ENCODE data around the gene RPS15.

RPS15 gene

DNA sequence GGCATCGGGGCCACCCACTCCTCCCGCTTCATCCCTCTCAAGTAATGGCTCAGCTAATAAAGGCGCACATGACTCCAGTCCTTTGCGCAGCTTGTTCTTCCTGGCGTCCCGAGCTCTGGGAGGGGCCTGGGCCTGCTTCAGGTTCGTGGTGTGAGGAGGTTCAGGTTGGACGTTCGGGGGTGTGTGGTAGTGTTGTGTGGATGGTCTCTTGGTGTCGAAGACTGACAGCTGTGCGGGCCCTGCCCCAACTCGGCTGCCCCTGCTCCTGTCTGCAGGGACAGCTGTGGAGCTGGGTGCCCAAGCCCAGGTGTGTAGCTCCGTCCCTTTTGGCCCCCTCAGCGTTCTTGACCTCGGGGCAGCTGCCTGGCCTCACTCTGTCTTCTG is 2.2 kb downstream of the RPS15 start:
- peak overlapping the region; percentile 88 for H3K27ac ChIP-seq
- no peak for TF ChIP-seq ZFX (IDR thresholded peaks at IDR 0.05; ENCODE audit: borderline replicate concordance)
- TF ChIP-seq, protein P1, sequence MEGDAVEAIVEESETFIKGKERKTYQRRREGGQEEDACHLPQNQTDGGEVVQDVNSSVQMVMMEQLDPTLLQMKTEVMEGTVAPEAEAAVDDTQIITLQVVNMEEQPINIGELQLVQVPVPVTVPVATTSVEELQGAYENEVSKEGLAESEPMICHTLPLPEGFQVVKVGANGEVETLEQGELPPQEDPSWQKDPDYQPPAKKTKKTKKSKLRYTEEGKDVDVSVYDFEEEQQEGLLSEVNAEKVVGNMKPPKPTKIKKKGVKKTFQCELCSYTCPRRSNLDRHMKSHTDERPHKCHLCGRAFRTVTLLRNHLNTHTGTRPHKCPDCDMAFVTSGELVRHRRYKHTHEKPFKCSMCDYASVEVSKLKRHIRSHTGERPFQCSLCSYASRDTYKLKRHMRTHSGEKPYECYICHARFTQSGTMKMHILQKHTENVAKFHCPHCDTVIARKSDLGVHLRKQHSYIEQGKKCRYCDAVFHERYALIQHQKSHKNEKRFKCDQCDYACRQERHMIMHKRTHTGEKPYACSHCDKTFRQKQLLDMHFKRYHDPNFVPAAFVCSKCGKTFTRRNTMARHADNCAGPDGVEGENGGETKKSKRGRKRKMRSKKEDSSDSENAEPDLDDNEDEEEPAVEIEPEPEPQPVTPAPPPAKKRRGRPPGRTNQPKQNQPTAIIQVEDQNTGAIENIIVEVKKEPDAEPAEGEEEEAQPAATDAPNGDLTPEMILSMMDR (IDR thresholded peaks at IDR 0.05) = no peak

DNA sequence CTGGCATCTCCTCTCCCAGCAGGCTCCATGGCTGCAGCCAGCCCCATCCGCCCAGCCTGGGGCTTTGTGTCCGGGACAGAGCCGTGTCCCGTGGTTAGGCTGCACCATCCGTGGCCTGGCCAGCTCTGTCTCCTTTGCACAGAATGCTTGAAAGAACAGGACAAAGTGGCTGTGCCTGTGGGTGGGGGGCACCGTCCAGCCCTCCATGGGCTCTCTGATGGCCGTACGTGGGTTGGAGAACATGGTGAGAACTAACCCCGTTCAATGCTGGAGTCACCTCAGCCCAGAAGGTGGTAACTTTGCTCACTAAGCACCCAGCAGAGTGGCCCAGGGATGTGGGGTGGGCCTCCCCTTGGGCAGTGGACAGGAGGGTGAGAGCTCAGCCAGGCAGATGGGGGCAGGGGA is 2.8 kb downstream of the RPS15 start:
- peak overlapping the region; percentile 88 for H3K27ac ChIP-seq
- TF ChIP-seq, protein P1 (IDR thresholded peaks at IDR 0.05) = no peak
- no peak for TF ChIP-seq ZFX (IDR thresholded peaks at IDR 0.05; ENCODE audit: borderline replicate concordance)

DNA sequence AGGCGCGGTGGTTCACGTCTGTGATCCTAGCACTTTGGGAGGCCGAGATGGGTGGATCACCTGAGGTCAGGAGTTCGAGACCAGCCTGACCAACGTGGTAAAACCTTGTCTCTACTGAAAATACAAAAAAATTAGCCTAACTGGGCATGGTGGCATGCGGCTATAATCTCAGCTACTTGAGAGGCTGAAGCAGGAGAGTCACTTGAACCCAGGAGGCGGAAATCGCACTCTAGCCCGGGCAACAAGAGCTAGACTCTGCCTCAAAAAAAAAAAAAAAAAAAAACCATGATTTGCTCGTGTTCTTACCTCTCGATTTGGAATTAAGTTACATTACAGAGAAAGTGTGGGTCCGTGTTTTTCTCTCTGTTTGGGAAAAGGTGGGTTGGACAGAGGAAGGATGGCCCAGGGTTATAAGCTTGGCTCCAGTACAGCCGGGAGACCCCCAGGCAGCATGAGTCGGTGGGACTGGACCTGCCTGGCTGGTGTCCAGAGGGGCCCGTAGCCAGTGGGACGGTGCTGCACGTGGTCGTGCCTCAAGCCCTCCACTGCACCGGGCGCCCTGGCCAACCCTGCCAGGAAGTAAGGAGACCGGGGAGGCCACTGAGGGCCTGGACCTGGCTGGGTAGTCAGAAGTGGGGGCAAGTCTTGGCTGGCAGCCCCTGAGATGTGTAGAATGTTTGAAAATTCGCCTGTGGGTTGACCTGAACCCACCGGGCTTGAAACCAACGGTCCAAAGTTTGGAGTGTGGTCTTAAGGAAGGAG is 3.7 kb downstream of the RPS15 start:
- TF ChIP-seq ZFX (IDR thresholded peaks at IDR 0.05; ENCODE audit: borderline replicate concordance) = no peak
- TF ChIP-seq, protein P1 (IDR thresholded peaks at IDR 0.05) = no peak

GRCh38 chr19:1445185-1445931 is 7.2 kb downstream of the RPS15 start:
- TF ChIP-seq ZFX (IDR thresholded peaks at IDR 0.05; ENCODE audit: borderline replicate concordance) = no peak
- TF ChIP-seq, protein P1 (IDR thresholded peaks at IDR 0.05) = peak; percentile 99
- peak overlapping the region; percentile 88 for H3K27ac ChIP-seq

More for the DNA sequence above, 3.7 kb downstream of the RPS15 start:
- H3K27ac ChIP-seq = peak overlapping the region; percentile 88

DNA sequence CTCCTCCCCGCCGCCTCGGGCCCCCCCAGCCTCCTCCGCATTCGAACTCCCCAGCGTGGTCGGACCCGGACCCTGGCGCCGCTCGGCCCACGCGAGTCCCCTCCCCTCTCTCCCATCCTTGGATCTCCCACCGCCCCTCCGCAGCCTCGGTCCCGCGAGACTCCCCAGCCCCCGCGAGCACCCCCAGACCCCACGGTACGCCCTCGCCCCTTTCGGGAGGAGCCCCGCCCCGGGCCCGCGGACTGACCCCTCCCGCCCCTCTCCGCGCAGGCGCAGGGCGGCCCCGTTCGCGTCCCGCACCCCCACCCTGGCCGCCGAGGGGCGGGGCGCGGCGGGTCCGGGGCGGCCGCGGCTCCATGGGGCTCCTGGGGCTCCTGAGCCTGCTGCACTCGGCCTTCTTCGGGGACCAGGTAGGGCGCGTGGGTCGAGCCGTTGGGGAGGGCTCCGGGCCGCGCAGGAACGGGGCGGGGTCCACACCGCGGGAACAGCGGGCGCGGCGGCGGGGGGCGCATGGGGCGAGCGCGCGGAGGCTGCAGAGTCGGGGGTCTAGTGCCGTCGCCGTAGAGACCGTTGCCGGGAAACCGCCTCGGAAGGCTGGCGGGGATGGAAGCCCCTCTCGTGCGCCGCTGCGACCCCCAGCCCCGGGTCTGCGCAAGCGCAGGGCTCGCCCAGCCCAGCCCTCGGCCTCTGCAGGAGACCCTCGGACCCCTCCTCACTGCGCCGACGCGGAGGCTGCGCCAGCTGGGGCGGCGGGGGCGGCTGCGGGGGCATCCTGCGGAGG is 7.9 kb downstream of the RPS15 start:
- no peak overlapping the region for H3K27ac ChIP-seq
- no peak for TF ChIP-seq ZFX (IDR thresholded peaks at IDR 0.05; ENCODE audit: borderline replicate concordance)
- TF ChIP-seq, protein P1 (IDR thresholded peaks at IDR 0.05) = no peak

DNA sequence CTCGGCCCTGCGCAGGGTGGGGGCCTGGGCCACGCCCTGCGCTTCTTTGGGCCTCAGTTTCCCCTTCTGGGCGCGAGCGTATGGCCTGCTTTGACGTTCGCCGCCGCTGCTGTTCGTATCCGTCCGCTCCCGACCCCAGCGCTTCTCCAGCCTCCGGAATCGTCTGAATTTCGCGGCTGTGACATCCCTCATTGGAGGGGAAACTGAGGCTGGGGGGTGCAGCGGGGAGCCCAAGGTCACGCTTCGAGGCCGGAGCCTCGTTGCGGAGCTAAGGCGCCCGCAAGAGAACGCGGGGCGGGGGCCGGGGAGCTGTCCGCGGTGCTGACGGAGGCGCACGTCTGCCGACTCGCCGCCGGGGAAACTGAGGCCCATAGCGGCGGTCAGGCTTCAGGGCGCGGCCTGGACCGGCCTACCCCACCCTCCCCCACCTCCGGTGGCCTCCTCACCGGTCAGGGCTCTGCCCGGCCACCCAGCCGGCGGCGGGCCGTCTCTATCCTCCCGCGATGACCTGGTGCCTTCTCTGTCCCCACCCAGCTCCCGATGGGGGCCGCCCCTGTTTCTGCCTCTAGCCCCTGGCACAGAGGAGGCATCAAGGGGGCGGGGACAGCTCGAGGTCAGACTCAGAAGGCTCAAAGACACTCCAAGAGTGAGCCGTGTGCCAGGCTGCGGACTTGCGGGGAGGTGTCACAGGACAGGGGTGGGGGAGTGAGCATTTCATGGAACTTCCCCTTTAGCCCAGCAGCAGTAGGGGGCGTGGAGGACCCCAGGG is 8.7 kb downstream of the RPS15 start:
- no peak for TF ChIP-seq ZFX (IDR thresholded peaks at IDR 0.05; ENCODE audit: borderline replicate concordance)
- TF ChIP-seq, protein P1 (IDR thresholded peaks at IDR 0.05) = no peak
- H3K27ac ChIP-seq = no peak overlapping the region

All from 22Rv1 (cell line).